HepG2 (cell line): ENCODE measurements around the gene OXLD1. TPM values are rescaled to one million over a fixed set of nuclear protein-coding genes. Genes with fewer than 3 reads are reported as not detected.

Experiments
- AGO2 ChIP-seq: fragments of 200-400 bp; formaldehyde crosslinking; optimal IDR thresholded peaks from 2 replicates; pipeline ENCODE3; 2017; ENCODE audit warnings: mild to moderate bottlenecking, low read depth, low read length, moderate library complexity
- ATF7 ChIP-seq, 2 experiments: fragments of 450-650 bp in 1 of 2; sonication (generic) in 1 of 2; formaldehyde crosslinking in 1 of 2; IDR thresholded peaks; 2 replicates each; pipeline versions ENCODE4 v1.4.0 to v1.6.1; 2016 to 2020; ENCODE audit warnings: antibody characterized with exemption in 1 of 2, mild to moderate bottlenecking in 1 of 2, missing genetic modification reagents in 1 of 2
- BORCS8-MEF2B ChIP-seq: sonication (generic); formaldehyde crosslinking; IDR thresholded peaks from 2 replicates; pipeline ENCODE4 v1.8.0; 2022; ENCODE audit warnings: mild to moderate bottlenecking, missing genetic modification reagents
- EZH2 ChIP-seq: conservative IDR thresholded peaks from 2 replicates; pipeline ENCODE4 v1.6.1; 2012; ENCODE audit warnings: mild to moderate bottlenecking, low read depth, low read length, moderate library complexity
- FOXP1 ChIP-seq, 2 experiments: fragments of 450-650 bp in 1 of 2; IDR thresholded peaks; 2 replicates each; pipeline ENCODE4 v1.6.1; 2017 to 2018; ENCODE audit warnings: antibody characterized with exemption in 1 of 2
- NFE2L1 ChIP-seq: sonication (generic); formaldehyde crosslinking; IDR thresholded peaks from 2 replicates; pipeline ENCODE4 v1.4.0; 2020; ENCODE audit warnings: missing genetic modification reagents, mild to moderate bottlenecking, borderline replicate concordance
- PAF1 ChIP-seq: IDR thresholded peaks from 2 replicates; pipeline ENCODE4 v1.6.1; 2016; ENCODE audit warnings: missing genetic modification reagents, missing compliant biosample characterization
- PHF5A ChIP-seq: IDR thresholded peaks from one replicate; pipeline ENCODE4 v1.6.1; 2018; ENCODE audit warnings: low read depth, missing genetic modification reagents; ENCODE audit not compliant: unreplicated experiment
- RBFOX2 ChIP-seq: fragments of 200-400 bp; formaldehyde crosslinking; IDR thresholded peaks from 2 replicates; pipeline ENCODE4 v1.6.1; 2017; ENCODE audit warnings: low read depth, mild to moderate bottlenecking, low read length
- RBM22 ChIP-seq: fragments of 200-400 bp; formaldehyde crosslinking; optimal IDR thresholded peaks from 2 replicates; pipeline ENCODE3; 2017; ENCODE audit warnings: mild to moderate bottlenecking, low read length, moderate library complexity
- SCMH1 ChIP-seq: sonication (generic); formaldehyde crosslinking; IDR thresholded peaks from 2 replicates; pipeline ENCODE4 v1.9.0; 2021; ENCODE audit warnings: missing genetic modification reagents, mild to moderate bottlenecking, borderline replicate concordance
- ZNF138 ChIP-seq: sonication (generic); formaldehyde crosslinking; IDR thresholded peaks from 2 replicates; pipeline ENCODE4 v1.5.0; 2020; ENCODE audit warnings: mild to moderate bottlenecking, low read depth, missing genetic modification reagents
- ZNF687 ChIP-seq: sonication (generic); formaldehyde crosslinking; IDR thresholded peaks from 2 replicates; pipeline ENCODE4 v1.5.1; 2020; ENCODE audit warnings: mild to moderate bottlenecking, missing genetic modification reagents, moderate library complexity
- ZNF782 ChIP-seq: sonication (generic); formaldehyde crosslinking; IDR thresholded peaks from 2 replicates; pipeline ENCODE4 v1.4.0; 2020; ENCODE audit warnings: missing genetic modification reagents, mild to moderate bottlenecking, borderline replicate concordance
- polyA plus RNA-seq, 8 experiments: library from polyadenylated mRNA; depleted of rRNA in 3 of 8; stranded (reverse) in 7 of 8; unstranded in 1 of 8; fragments of >200 nt; fragmentation: Illumina TruSeq in 4 of 8; extraction: Trizol in 4 of 8; gene quantifications; 2 replicates each; pipeline versions ENCODE4 v1.2.1 to v1.2.3, GENCODE V29; 2011 to 2016; ENCODE audit warnings: low read depth in 4 of 8, missing spikeins in 1 of 8, mixed read lengths in 1 of 8; ENCODE audit not compliant: insufficient read depth in 1 of 8
- total RNA-seq, 5 experiments: library from RNA; depleted of rRNA; stranded (reverse); fragments of >200 nt; fragmentation: Illumina TruSeq; extraction: Trizol; gene quantifications; 2 replicates each; pipeline ENCODE4 v1.2.3, GENCODE V29; 2016; ENCODE audit warnings: low read depth in 1 of 5
- TF ChIP-seq, protein P1 (sequence below): sonication (generic); formaldehyde crosslinking; IDR thresholded peaks from 2 replicates; pipeline ENCODE4 v1.8.0; 2023; ENCODE audit warnings: mild to moderate bottlenecking, missing genetic modification reagents
- TF ChIP-seq, protein P2 (sequence below): sonication (generic); formaldehyde crosslinking; IDR thresholded peaks from 2 replicates; pipeline ENCODE4 v1.4.0; 2020; ENCODE audit warnings: mild to moderate bottlenecking, missing genetic modification reagents

The OXLD1 gene
- total and polyA plus RNA-seq, 2 of the 13 experiments (the other 11 are each of a cell fraction or from before 2014, with no cell fraction given), result 27.1 to 37.5 TPM

- TF ChIP-seq RBM22, result peak; percentile 54
- no peak for TF ChIP-seq BORCS8-MEF2B (CRISPR knock-in tag)
- no peak for TF ChIP-seq FOXP1 (IDR thresholded peaks at IDR 0.05)
- TF ChIP-seq FOXP1 (CRISPR knock-in tag; IDR thresholded peaks at IDR 0.05), result no peak
- peak; percentile 59; the same call in 1 of the 2 replicates for TF ChIP-seq RBFOX2
- no peak for TF ChIP-seq ZNF782 (CRISPR knock-in tag)
- TF ChIP-seq ZNF138 (CRISPR knock-in tag), result no peak
- TF ChIP-seq SCMH1 (CRISPR knock-in tag), result no peak
- TF ChIP-seq PHF5A, result no peak
- TF ChIP-seq ATF7 (IDR thresholded peaks at IDR 0.05), result no peak
- TF ChIP-seq ATF7 (CRISPR knock-in tag; IDR thresholded peaks at IDR 0.05), result no peak
- TF ChIP-seq NFE2L1 (CRISPR knock-in tag), result no peak
- TF ChIP-seq, protein P1, sequence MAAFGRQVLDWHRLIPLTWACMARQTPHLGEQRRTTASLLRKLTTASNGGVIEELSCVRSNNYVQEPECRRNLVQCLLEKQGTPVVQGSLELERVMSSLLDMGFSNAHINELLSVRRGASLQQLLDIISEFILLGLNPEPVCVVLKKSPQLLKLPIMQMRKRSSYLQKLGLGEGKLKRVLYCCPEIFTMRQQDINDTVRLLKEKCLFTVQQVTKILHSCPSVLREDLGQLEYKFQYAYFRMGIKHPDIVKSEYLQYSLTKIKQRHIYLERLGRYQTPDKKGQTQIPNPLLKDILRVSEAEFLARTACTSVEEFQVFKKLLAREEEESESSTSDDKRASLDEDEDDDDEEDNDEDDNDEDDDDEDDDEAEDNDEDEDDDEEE (CRISPR knock-in tag), result no peak
- TF ChIP-seq, protein P2, sequence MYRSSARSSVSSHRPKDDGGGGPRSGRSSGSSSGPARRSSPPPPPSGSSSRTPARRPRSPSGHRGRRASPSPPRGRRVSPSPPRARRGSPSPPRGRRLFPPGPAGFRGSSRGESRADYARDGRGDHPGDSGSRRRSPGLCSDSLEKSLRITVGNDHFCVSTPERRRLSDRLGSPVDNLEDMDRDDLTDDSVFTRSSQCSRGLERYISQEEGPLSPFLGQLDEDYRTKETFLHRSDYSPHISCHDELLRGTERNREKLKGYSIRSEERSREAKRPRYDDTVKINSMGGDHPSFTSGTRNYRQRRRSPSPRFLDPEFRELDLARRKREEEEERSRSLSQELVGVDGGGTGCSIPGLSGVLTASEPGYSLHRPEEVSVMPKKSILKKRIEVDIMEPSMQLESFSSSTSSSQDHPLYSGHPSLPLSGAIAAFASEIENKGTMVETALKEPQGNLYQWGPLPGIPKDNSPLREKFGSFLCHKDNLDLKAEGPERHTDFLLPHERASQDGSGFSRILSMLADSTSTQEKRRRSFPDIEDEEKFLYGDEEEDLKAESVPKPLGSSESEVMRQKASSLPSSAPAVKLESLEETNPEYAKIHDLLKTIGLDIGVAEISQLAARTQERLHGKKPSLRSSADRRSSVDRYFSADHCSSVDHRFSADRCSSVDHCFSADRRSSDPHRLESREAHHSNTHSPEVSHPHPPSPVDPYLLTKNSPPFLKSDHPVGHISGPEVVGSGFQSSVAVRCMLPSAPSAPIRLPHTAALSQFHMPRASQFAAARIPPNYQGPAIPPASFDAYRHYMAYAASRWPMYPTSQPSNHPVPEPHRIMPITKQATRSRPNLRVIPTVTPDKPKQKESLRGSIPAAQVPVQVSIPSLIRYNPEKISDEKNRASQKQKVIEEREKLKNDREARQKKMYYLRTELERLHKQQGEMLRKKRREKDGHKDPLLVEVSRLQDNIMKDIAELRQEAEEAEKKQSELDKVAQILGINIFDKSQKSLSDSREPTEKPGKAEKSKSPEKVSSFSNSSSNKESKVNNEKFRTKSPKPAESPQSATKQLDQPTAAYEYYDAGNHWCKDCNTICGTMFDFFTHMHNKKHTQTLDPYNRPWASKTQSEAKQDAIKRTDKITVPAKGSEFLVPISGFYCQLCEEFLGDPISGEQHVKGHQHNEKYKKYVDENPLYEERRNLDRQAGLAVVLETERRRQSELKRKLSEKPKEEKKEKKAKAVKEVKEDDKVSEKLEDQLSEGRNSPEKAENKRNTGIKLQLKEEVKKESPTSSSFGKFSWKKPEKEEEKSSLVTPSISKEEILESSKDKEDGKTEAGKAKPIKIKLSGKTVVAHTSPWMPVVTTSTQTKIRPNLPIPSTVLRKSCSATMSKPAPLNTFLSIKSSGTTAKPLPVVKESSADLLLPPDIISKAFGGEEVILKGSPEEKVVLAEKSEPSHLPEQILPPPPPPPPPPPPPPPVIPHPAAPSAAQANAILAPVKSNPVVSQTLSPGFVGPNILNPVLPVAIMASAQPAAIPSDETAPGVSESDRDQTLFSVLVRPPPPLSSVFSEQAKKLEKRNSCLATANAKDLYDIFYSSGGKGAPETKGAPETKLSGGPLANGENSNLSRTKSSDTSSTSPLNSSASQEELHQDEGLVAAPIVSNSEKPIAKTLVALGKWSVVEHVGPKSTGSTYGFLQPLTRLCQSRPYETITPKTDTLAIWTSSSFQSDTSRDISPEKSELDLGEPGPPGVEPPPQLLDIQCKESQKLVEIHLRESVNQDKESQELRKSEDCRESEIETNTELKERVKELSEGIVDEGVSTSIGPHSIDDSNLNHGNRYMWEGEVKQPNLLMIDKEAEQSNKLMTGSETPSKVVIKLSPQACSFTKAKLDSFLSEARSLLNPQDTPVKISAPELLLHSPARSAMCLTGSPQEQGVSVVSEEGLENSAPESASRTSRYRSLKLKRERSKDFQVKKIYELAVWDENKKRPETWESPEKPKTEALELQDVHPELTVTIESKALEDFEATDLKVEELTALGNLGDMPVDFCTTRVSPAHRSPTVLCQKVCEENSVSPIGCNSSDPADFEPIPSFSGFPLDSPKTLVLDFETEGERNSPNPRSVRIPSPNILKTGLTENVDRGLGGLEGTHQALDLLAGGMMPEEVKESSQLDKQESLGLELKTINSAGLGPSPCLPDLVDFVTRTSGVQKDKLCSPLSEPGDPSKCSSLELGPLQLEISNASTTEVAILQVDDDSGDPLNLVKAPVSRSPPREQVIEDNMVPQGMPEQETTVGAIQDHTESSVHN (CRISPR knock-in tag), result no peak
- TF ChIP-seq EZH2, result no peak
- peak; percentile 63; the same call in 1 of the 2 replicates for TF ChIP-seq PAF1
- TF ChIP-seq AGO2, result peak; percentile 92
- peak; percentile 36; the same call in 1 of the 2 replicates for TF ChIP-seq ZNF687 (CRISPR knock-in tag)
Observed at GRCh38 chr17:81708739-81709185, 42.4 kb upstream of the OXLD1 start (continued).
